KMS-11 (cell line): ENCODE measurements around the gene ALDH16A1.

Experiments used
- H2AFZ ChIP-seq: fragments of 200-600 bp; sonication (generic); 2 replicates; pipeline ENCODE4 v1.6.1; 2016; ENCODE audit warnings: antibody characterized with exemption, mixed run types, low read depth
- H3K27ac ChIP-seq: fragments of 200-600 bp; sonication (generic); 2 replicates; pipeline ENCODE4 v1.6.1; 2016; ENCODE audit warnings: mild to moderate bottlenecking, mixed run types
- H3K27me3 ChIP-seq: fragments of 200-600 bp; sonication (generic); 2 replicates; pipeline ENCODE4 v1.6.1; 2017; ENCODE audit warnings: mild to moderate bottlenecking, low read depth, mixed run types, moderate library complexity; ENCODE audit not compliant: insufficient read depth
- H3K36me3 ChIP-seq: fragments of 200-600 bp; sonication (generic); 2 replicates; pipeline ENCODE4 v1.6.1; 2017; ENCODE audit warnings: mild to moderate bottlenecking, mixed run types; ENCODE audit not compliant: insufficient read depth
- H3K4me1 ChIP-seq: fragments of 200-600 bp; sonication (generic); 2 replicates; pipeline ENCODE4 v1.6.1; 2016; ENCODE audit warnings: mild to moderate bottlenecking, low read depth, mixed run types; ENCODE audit not compliant: poor library complexity, severe bottlenecking
- H3K4me2 ChIP-seq: fragments of 200-600 bp; sonication (generic); 2 replicates; pipeline ENCODE4 v1.7.0; 2016; ENCODE audit warnings: mild to moderate bottlenecking, mixed run types
- H3K4me3 ChIP-seq: fragments of 200-600 bp; sonication (generic); IDR thresholded peaks from 2 replicates; pipeline ENCODE4 v1.6.1; 2017; ENCODE audit warnings: low read depth, low read length, mixed read lengths; ENCODE audit not compliant: insufficient read depth
- H3K79me2 ChIP-seq: fragments of 200-600 bp; sonication (generic); 2 replicates; pipeline ENCODE4 v1.6.1; 2016; ENCODE audit warnings: low read depth, mixed run types; ENCODE audit not compliant: insufficient read depth
- H3K9ac ChIP-seq: fragments of 200-600 bp; sonication (generic); 2 replicates; pipeline ENCODE4 v1.6.1; 2016; ENCODE audit warnings: mild to moderate bottlenecking, mixed run types
- H4K20me1 ChIP-seq: fragments of 200-600 bp; sonication (generic); 2 replicates; pipeline ENCODE4 v1.6.1; 2016; ENCODE audit warnings: mild to moderate bottlenecking, mixed run types; ENCODE audit not compliant: insufficient read depth
- TF ChIP-seq, protein P1 (sequence below): fragments of 200-600 bp; sonication (generic); conservative IDR thresholded peaks from 2 replicates; pipeline ENCODE4 v1.6.1; 2017; ENCODE audit warnings: low read depth, mild to moderate bottlenecking, antibody characterized with exemption, low read length, moderate library complexity, mixed read lengths

ALDH16A1 gene

DNA sequence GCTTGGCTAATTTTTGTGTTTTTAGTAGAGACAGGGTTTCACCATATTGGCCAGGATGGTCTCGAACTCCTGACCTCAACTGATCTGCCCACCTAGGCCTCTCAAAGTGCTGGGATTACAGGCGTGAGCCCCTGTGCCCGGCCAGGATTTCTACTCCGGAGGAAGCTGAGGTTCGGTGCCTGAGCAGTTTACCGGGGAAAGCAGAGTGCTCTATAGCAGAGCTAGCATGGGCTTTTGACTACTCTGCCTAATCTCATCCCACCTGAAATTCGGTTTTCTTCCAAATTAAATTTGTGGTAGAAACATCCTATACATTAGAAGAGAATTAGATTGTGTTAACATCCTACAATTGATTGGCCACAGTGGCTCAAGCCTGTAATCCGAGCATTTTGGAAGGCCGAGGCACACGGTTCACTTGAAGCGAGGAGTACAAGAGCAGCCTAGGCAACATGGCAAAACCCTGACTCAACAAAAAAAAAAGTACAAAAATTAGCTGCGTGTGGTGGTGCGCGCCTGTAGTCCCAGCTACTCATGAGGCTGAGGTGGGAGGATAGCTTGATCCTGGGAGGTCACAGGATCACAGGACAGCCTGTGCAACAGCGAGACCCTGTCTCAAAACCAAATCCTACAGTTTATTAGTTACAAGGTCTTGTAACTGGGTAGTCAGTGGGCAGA is 36.0 kb downstream of the ALDH16A1 start:
- peak overlapping the region; percentile 99 for H3K9ac ChIP-seq
- H3K27me3 ChIP-seq, result no peaks in the 10 kb centered on the region
- peak overlapping the region; percentile 94 for H3K27ac ChIP-seq
- peak overlapping the region; percentile 8 for H3K4me3 ChIP-seq
- H3K79me2 ChIP-seq, result peaks cover 37% of the 10 kb centered on the region
- H2AFZ ChIP-seq, result no peak overlapping the region
- H3K36me3 ChIP-seq, result peaks cover 41% of the 10 kb centered on the region; the same call in 1 of the 2 replicates
- H3K4me2 ChIP-seq, result peak overlapping the region; percentile 96
- H3K4me1 ChIP-seq, result peaks cover 12% of the 10 kb centered on the region
- H4K20me1 ChIP-seq, result peaks cover 14% of the 10 kb centered on the region
- TF ChIP-seq, protein P1, sequence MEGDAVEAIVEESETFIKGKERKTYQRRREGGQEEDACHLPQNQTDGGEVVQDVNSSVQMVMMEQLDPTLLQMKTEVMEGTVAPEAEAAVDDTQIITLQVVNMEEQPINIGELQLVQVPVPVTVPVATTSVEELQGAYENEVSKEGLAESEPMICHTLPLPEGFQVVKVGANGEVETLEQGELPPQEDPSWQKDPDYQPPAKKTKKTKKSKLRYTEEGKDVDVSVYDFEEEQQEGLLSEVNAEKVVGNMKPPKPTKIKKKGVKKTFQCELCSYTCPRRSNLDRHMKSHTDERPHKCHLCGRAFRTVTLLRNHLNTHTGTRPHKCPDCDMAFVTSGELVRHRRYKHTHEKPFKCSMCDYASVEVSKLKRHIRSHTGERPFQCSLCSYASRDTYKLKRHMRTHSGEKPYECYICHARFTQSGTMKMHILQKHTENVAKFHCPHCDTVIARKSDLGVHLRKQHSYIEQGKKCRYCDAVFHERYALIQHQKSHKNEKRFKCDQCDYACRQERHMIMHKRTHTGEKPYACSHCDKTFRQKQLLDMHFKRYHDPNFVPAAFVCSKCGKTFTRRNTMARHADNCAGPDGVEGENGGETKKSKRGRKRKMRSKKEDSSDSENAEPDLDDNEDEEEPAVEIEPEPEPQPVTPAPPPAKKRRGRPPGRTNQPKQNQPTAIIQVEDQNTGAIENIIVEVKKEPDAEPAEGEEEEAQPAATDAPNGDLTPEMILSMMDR, result no peak

DNA sequence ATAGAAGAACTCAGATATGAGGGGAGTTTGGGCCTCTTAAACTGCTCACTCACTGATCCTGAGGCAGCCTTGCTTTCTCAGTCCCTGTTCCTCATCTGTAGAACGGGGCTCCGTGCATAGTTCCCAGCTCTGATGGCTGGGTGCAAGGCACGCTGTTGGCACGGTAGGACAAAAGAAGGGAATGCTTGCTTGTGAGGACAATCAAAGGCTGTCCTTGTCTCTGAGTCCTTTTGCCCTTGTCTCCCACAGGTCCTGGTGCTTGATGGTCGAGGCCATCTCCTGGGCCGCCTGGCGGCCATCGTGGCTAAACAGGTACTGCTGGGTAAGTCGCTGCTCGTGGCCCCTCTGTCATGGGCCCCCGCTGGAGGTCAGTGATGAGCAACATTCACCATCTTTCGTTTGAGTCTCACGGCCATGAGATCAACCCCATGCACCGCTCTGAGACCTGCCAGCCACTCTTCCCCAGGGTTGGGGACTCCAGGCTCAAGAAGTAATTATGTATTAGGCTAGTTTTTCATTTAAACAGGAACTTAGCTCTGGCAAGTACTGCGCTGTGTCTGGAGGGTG is 36.7 kb downstream of the ALDH16A1 start:
- TF ChIP-seq, protein P1, result no peak
- Histone ChIP-seq H3K4me2 (peak overlapping the region; percentile 96), H3K9ac (peak overlapping the region; percentile 99), H3K4me3 (no peak overlapping the region), H3K36me3 (peaks cover 41% of the 10 kb centered on the region; the same call in 1 of the 2 replicates), H4K20me1 (peaks cover 14% of the 10 kb centered on the region), H3K4me1 (peaks cover 12% of the 10 kb centered on the region), H3K27ac (peak overlapping the region; percentile 94), H3K27me3 (no peaks in the 10 kb centered on the region), H2AFZ (no peak overlapping the region), H3K79me2 (peaks cover 37% of the 10 kb centered on the region)

DNA sequence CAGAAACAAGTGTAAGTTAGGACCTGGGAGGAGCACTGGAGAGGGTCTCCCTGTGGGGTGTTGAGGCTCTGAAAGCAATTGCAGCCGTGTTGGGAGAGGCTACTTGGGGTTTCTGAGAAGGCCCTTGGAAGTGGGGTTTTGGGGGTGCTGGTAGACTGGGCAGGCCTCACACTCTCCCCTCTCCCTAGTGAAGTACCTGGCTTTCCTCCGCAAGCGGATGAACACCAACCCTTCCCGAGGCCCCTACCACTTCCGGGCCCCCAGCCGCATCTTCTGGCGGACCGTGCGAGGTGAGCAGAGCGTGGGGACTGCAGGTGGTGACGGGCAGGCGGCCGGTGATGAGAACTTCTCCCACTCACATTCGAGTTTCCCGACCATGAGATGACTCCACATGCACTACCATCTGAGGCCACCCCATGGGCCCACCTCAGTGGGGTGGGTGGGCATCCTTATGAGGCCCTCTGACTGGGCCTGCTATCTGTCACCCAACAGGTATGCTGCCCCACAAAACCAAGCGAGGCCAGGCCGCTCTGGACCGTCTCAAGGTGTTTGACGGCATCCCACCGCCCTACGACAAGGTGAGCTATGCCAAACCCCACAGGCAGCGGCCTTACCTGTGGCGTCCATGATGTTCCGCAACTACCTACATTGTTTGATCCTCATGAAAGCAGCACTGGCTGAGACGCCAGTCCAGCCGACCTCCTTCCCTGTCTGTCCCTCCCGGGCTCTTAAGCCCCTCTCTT is 37.4 kb downstream of the ALDH16A1 start:
- Histone ChIP-seq H3K9ac (peak overlapping the region; percentile 99; the same call in 1 of the 2 replicates), H3K27ac (peak overlapping the region; percentile 94), H3K79me2 (peaks cover 37% of the 10 kb centered on the region), H4K20me1 (peaks cover 14% of the 10 kb centered on the region), H3K4me3 (no peak overlapping the region), H3K27me3 (no peaks in the 10 kb centered on the region), H3K36me3 (peaks cover 41% of the 10 kb centered on the region; the same call in 1 of the 2 replicates), H3K4me1 (peaks cover 14% of the 10 kb centered on the region), H2AFZ (no peak overlapping the region), H3K4me2 (no peak overlapping the region)
- TF ChIP-seq, protein P1, result no peak

DNA sequence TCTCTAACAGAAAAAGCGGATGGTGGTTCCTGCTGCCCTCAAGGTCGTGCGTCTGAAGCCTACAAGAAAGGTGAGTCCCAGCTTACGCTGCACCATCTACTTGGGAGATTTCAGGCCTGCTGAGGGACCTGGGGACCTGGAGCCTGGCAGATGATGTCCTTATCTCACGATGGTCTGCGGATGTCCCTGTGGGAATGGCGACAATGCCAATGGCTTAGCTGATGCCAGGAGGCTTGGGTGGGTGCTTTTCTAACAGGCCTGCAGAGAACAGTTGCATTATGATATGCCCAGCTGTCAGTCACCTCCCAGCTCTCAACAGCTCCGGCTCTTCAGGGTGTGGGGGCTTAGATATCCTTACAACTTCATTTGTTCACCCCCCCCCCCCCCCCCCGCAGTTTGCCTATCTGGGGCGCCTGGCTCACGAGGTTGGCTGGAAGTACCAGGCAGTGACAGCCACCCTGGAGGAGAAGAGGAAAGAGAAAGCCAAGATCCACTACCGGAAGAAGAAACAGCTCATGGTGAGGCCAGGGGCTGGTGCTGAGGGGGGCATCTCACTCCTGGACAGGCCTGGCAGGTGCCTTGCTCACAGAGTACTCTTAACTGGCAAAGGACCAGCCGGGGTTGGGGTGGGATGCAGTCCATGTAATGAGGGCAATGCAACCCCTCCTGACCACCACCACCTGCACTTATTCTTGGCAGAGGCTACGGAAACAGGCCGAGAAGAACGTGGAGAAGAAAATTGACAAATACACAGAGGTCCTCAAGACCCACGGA is 38.2 kb downstream of the ALDH16A1 start:
- Histone ChIP-seq H3K4me2 (no peak overlapping the region), H3K9ac (no peak overlapping the region; the same call in 1 of the 2 replicates), H4K20me1 (peaks cover 14% of the 10 kb centered on the region), H3K27ac (peak overlapping the region; percentile 94; the same call in 1 of the 2 replicates), H3K79me2 (peaks cover 37% of the 10 kb centered on the region), H3K4me3 (no peak overlapping the region), H3K4me1 (peaks cover 17% of the 10 kb centered on the region), H2AFZ (no peak overlapping the region), H3K27me3 (no peaks in the 10 kb centered on the region), H3K36me3 (peaks cover 41% of the 10 kb centered on the region; the same call in 1 of the 2 replicates)
- TF ChIP-seq, protein P1, result no peak
